ENCODE results near the gene FKBP5. TPM values are rescaled to one million over a fixed set of nuclear protein-coding genes. Genes with fewer than 3 reads are reported as not detected.
"Not testable (repeated sequence)": the region's sequence is repeated elsewhere in the genome, so short reads cannot be mapped to it uniquely, and the experiment has no call there.

The FKBP5 gene
- total RNA-seq, 1 donor from 2014 or later = 40.0 TPM

DNA sequence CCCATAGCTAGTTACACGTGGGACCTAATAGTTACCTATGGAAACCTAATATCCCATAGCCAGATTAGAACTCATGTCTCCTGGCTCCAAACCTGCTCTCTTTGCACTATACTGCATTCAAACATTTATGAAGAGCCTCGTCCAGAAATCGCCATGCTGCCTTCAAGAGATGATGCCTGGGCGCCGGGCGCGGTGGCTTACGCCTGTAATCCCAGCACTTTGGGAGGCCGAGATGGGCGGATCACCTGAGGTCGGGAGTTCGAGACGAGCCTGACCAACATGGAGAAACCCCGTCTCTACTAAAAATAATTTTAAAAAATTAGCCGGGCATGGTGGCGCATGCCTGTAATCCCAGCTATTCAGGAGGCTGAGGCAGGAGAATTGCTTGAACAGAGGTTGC is 1.3 kb upstream of the FKBP5 start:
- not testable (repeated sequence) for DNase-seq

GRCh38 chr6:35687658-35688604 is 784 bp downstream of the FKBP5 start:
- DNase-seq = peak; percentile 71

GRCh38 chr6:35686873-35687555 is 1.7 kb downstream of the FKBP5 start:
- DNase-seq = no peak

DNA sequence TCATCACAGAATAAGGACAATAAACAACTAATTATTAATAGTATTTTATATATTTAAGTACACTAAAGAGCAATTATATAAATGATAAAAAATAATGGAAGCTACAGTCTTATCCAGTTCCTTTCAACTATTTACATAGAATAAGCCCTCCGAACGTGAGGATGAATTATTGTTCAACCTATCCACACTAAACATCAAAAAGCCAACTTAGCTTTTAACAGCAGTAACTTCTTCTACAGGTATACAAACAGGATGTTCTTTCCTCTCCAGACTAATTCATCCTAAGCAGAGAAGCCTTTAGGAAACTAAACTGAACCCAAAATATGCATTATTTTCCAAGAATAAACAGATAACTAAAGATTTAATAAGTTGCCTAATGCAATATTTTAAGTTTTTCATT is 2.3 kb downstream of the FKBP5 start:
- DNase-seq = no peak

- DNase-seq = no peak
Measured at GRCh38 chr6:35683267-35683666, 5.4 kb downstream of the FKBP5 start.

DNA sequence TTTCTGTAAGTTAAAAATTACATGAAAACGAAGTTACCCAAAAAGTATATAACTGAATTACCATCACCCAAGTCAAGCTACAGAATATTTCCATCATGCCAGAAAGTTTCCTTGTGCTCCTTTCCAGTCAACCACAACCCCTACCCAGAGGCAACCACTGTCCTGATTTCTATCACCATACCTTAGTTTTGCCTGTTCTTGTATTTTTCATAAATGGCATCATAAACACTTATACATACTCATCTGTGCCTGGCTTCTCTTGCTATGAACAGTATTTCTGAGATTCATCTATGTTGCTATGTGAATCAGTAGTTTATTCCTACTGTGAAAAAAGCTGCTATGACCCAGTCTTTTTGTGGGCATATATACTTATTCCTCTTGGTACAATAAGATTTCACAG is 7.4 kb downstream of the FKBP5 start:
- DNase-seq = no peak

DNA sequence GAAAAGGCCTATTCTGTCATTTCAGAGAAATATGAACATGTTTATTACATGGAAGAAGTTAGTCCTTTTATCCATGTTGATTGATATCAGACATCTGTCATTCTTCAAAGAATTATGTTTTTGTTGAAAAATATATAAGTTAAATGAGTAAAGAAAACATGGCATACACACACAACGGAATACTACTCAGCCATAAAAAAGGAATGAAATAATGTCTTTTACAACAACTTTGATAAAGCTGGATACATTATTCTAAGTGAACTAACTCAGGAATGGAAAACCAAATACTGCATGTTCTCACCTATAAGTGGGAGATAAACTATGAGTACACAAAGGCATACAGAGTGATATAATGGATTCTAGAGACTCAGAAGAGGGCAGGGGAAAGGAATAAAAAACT is 9.3 kb downstream of the FKBP5 start:
- no peak for DNase-seq

DNA sequence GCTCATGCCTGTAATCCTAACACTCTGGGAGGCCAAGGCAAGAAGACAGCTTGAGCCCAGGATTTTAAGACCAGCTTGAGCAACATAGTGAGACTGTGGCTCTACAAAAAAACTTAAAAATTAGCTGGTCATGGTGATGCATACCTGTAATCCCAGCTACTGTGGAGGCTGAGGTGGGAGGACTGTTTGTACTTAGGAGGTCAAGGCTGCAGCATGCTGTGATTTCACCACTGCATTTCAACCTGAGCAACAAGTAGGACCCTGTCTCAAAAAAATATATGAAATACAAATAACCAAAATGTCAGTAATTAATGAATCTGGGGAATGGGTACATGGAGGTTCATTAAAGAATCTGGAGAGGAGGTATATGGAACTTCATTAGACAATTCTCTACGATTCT is 9.9 kb downstream of the FKBP5 start:
- DNase-seq = no peak

DNA sequence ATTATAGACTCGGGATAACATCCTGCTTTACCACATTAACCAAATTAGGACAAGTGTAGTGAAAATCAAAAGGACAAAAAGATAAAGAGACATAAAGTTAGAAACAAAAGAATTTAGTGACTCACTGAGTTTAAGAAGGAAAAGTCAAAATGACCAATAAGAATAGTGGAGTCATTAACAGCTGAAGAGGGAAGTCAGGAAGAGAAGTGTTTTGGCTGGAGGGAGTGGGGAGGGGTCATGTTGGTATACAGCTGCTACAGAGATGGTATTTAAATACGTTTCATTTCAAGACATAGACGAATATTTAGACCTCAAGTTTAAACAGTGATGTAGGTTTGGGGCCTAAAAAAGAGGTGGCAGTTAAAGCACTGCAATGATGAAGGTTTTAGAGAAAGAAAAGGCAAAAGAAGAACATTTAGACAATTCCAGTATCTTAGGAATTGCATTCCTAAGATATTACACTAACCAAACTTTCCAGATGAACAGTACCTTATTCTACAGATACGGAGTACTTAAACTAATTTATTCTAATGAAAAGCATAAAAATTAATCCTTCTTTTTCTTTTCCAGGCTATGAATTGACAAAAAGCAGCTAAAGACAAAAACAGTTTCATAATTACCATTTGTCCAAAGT is 10.6 kb downstream of the FKBP5 start:
- peak; percentile 52 for DNase-seq

DNA sequence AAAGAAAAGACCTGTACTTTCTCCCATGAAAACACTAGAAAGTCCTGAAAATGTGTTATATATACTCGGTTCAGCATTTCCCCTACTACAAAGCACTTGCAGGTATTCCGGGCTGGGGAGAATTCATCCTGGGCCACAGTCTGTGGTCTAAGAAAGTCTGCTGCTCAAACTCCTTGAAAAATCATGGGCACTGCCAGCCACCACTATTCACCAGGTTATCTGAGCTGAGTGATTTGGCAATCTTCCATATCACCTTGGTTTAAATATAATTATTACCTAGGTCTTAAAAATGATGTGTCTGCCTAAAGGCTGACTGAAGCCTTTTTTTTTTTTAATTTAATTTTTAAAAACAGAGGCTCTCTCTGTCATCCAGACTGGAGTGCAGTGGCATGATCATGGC is 11.3 kb downstream of the FKBP5 start:
- no peak for DNase-seq

DNA sequence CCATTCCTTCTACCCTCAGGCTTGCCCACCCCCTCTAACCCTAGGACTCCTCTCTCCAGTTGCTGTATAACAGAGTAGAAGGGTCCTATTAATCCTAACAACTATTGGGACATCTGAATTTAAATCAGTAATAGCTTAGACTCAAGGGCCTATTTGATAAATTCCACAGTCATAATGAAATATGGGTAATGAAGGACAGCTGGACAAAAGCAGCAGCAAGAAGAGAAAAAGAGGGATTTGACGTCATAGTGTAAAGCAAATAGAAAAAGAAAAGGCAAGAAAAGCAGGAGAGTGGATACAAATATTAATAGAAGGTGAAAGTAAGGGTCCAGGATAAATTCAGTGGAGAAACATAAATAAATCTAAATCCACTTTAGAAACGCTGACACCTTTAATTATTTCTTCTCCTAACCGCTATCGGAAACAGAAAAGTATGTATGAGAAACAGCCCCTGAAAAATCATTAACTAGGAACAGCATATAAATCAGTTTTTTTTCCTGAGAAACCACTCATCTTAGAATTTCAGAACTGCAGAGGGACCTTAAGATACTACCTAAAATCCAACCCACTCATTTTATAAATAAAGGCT is 12.8 kb downstream of the FKBP5 start:
- no peak for DNase-seq

GRCh38 chr6:35674594-35674993 is 14.1 kb downstream of the FKBP5 start:
- DNase-seq = no peak

DNA sequence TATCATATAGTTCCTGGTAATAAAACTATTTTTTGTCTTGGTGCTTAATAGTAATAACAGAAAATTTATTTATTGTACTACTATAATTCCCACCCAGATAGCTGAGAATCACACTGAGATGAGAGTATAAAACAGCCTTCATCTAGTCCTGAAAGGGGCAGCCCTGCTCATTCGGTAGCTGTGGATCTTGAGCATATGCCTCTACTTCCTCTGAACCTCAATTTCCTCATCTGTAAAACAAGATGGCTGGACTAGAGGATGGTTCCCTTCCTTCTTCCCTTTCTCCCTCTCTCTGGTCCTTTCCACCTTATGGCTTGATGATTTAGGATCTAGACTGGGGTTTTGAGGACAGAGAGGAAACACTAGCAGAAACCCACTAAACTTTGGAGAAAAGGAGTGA is 15.0 kb downstream of the FKBP5 start:
- no peak for DNase-seq

DNA sequence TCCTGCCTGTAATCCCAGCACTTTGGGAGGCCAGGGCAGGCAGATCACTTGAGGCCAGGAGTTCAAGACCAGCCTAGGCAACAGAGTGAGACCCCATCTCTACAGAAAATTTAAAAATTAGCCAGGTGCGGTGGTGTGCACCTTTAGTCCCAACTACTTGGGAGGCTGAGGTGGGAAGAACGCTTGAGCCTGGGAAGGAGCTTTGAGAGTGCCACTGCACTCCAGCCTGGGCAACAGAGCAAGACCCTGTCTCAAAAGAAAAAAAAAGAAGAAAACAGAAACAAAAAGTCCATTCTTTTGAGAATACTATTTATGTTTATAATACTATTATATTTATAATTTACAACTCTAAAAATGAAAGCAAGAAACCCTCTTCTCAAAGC is 15.4 kb downstream of the FKBP5 start:
- not testable (repeated sequence) for DNase-seq

DNA sequence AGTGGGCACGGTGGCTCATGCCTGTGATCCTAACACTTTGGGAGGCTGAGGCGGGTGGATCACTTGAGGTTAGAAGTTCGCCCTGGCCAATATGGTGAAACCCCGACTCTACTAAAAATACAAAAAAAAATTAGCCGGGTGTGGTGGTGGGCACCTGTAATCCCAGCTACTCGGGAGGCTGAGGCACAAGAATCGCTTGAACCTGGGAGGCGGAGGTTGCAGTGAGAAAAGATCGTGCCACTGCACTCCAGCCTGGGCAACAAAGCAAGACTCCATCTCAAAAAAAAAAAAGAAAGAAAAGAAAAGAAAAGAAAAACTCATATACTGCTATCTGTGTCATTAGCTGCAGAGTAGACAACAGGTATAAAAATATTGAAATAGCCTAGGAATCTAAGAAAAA is 18.3 kb downstream of the FKBP5 start:
- DNase-seq = not testable (repeated sequence)

- DNase-seq = peak; percentile 89
Measured at GRCh38 chr6:35669451-35670045, 19.2 kb downstream of the FKBP5 start.

DNA sequence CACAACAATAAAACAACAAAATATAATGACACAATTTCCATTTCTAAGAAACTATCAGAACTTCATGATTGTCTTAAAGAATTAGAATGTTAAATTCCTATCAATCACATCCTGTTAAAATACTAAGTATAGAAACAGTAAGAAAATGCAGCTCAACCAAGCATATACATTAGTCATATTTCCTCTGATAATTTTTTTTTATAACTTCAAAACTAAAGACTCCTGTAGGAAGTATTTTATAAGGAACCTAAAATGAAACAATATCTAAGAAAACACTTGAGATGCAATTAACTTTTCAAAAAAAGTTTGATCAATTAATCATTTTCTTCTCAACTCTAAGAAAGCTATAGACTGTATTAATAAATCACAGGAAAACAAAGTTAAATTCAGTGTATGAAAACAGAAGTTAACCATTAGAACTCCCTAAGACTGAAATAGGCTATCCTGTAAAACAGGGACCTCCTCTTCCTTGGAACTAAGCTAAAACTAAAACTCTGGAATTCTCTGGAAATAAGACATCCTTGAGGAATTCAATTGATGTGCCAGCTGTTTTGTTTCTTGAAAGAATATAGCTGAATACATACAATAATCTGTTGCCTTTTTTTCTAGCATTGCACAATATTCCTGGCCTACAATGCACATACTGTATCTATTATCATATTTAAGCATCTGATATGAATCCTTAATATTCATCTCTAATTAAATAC is 19.8 kb downstream of the FKBP5 start:
- peak; percentile 69 for DNase-seq

DNA sequence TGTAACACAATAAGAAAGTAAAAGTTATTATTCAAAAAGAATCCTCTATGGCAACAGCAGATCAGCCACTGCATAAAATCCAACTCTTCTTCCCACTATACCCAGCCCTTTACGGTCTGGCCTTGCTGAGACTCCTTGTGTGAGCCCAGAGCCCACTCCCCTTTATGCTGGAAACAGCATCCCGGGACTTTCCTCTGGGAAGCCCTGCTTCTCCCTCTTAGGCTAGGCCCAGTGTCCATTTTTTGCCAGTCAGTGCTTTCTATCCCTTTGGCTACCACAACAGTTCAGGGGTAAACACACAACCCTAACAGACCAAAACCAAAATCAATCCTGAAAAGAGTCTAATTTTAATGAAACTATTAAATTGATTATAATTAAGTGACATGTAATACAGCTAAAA is 20.6 kb downstream of the FKBP5 start:
- DNase-seq = peak; percentile 37

- no peak for DNase-seq
Measured at GRCh38 chr6:35665573-35665972, 23.1 kb downstream of the FKBP5 start.

GRCh38 chr6:35664945-35665344 is 23.8 kb downstream of the FKBP5 start:
- no peak for DNase-seq

- DNase-seq = peak; percentile 76
Measured at GRCh38 chr6:35663447-35664235, 25.1 kb downstream of the FKBP5 start.

Data from dermis blood vessel endothelial cell (primary cell).